DMS114 treated with DMSO at 0.1 percent for 48 hours (cell line): ENCODE data around the gene ATP2C2.
"Not testable (repeated sequence)": the region's sequence is repeated elsewhere in the genome, so short reads cannot be mapped to it uniquely, and the experiment has no call there.

Experiments used
- DNase-seq: peaks from one replicate; lab custom pipeline; 2025; ENCODE audit not compliant: unreplicated experiment; lab: John Stamatoyannopoulos, UW

Gene ATP2C2

DNA sequence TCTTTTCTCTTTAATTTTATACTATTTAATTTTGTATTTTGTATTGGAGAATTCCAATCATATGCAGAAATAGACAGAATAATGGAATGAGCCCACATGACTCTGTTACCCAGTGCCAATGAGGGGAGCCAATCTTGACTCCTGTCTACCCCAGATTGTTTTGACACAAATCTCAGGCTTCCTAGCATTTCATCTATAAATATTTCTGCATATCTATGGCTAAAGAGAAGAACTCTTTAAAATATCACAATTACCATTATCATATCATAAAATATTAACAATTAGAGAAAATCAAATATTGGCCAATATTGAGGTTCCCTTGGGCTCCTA lies 23.7 kb downstream of the ATP2C2 start:
- no peak for DNase-seq

DNA sequence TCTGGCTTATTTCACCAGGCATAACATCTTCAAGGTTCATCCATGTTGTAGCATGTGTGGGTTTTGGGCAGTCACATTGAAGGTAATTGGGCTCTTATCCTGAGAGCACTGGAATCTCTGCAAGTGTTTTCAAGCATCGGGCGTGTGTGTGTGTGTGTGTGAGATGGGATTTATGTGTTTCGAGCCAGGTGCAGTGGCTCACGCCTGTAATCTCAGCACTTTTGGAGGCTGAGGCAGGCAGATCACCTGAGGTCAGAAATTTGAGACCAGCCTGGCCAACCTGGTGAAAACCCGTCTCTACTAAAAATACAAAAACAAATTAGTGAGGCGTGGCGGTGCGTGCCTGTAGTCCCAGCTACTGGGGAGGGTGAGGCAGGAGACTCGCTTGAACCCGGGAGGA lies 27.7 kb downstream of the ATP2C2 start:
- not testable (repeated sequence) for DNase-seq

DNA sequence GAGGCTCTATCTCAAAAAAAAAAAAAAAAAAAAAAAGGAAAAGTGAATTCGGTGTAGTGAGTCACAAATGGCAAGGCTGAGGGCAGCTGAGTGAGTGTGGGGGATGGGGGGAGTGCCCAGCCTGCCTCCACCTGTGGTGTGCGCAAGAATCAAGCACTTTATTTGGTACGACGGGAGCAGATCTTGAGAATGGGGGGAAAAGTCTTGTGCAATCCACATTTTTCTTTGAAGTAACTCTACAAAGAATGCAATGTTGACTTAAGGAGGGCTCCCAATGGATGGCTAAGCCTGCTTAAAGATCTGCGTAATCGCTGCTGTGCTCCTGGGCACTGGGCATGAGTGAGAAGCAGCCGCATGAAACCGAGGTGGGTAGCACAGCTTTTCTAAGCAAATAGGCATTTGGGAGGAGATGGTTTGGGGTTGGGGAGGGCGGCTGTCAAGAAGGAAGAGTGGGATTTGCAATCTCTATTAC lies 28.2 kb downstream of the ATP2C2 start:
- no peak for DNase-seq

DNA sequence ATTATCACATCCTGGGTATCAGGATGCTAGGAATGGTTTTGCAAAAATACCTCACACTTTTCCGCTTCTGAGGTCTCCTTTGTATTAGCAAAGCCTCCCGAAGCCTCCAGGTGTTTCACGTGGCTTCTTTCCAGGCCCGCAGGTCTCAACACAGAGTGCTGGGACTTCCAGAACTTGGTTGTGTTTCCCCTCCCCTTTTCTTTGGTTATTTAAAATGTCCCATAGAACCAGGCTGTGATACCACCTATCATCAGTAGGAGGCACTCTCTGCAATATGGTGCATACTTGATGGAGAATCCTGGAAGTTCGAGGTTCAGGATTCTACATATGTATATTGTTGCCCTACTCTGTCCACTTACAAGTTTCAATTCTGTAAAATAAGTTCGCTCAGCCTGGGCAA lies 28.8 kb downstream of the ATP2C2 start:
- no peak for DNase-seq

DNA sequence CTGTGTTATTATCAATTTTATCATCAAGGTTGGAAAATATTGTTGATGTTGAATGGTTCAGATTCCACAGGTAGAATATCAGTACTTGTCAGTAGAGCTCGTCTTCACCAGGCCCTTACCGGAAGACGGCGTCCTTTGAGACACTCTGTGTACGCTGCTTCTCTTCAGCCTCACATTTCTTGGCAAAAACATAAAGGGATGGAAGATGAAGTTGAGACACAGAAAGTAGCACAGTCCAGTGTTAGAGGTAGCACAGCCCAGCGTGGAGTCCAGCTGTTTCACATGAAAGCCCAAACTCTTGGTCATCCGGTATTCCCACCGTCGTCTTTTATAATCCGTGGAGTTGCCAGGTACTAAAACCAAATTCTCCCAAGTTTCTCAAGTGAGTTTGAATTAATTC lies 30.4 kb downstream of the ATP2C2 start:
- no peak for DNase-seq

DNA sequence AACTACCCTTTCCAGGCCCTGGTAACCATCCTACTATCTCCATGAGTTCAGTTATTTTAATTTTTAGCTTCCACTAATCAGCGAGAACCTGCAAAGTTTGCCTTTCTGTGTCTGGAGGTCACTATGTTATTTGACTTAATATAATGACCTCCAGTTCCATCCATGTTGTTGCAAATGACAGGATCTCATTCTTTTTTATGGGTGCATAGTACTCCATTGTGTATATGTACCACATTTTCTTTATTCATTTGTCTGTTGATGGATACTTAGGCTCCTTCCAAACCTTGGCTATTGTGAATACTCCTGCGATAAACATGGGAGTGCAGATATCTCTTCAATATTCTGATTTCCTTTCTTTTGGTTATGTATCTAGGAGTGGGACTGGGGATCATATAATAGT lies 31.6 kb downstream of the ATP2C2 start:
- DNase-seq = not testable (repeated sequence)

DNA sequence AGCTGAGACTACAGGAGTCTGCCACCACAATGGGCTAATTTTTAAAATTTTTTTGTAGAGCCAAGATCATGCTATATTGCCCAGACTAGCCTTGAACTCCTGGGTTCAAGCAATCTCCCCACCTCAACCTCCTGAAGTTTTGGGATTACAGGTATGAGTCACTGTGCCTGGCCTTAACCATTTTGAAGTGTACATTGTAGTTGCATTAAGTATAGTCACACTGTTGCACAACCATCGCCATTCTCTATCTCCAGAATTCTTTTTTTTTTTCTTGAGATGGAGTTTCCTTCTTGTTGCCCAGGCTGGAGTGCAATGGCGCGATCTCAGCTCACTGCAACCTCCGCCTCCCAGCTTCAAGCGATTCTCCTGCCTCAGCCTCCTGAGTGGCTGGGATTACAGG lies 35.1 kb downstream of the ATP2C2 start:
- DNase-seq = not testable (repeated sequence)

DNA sequence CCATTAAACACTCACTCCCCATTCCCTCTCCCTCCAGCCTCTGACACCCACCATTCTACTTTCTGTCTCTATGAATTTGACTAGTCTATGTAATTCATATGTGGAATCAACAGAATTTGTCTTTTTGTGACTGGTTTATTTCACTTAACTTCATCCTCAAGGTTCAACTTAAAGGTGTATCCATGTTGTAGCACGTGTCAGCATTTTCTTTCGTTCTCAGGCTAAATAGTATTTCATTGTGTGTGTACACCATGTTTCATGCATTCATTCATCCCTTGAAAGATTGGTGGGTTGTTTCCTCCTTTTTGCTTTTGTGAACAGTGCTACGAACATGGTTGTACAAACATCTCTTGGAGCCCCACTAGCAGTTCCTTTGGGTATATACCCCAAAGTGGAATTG lies 36.0 kb downstream of the ATP2C2 start:
- DNase-seq = no peak

DNA sequence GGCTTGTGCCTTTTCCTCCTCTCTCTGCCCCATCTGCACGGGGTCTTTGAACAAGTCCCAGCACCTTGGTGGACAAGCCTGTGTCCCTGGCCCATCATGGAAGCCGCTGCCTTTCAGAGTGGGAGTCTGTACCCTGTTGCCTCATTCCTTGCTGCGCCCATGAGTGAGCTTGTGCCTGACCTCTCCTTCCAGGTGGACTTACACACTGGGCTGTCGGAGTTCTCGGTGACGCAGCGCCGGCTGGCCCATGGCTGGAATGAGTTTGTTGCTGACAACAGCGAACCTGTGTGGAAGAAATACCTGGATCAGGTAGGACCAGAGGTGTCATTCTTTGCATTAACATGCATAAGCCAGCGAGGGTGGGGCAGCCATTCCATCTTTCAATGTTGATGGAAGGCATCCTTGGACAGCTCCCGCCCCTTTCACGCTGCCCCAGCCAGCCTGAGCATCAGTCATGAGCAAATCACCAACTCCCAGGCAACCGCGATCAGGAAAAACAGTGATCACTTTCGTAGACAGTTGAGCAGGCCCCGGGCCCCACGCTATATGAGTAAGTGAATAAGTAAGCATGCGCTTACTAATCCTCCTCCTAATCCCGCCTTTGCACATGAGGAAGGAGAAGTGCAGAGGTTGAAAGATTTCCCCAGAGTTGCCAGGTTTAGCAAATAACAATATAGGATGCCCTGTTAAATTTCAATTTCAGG lies 36.8 kb downstream of the ATP2C2 start:
- DNase-seq = no peak

DNA sequence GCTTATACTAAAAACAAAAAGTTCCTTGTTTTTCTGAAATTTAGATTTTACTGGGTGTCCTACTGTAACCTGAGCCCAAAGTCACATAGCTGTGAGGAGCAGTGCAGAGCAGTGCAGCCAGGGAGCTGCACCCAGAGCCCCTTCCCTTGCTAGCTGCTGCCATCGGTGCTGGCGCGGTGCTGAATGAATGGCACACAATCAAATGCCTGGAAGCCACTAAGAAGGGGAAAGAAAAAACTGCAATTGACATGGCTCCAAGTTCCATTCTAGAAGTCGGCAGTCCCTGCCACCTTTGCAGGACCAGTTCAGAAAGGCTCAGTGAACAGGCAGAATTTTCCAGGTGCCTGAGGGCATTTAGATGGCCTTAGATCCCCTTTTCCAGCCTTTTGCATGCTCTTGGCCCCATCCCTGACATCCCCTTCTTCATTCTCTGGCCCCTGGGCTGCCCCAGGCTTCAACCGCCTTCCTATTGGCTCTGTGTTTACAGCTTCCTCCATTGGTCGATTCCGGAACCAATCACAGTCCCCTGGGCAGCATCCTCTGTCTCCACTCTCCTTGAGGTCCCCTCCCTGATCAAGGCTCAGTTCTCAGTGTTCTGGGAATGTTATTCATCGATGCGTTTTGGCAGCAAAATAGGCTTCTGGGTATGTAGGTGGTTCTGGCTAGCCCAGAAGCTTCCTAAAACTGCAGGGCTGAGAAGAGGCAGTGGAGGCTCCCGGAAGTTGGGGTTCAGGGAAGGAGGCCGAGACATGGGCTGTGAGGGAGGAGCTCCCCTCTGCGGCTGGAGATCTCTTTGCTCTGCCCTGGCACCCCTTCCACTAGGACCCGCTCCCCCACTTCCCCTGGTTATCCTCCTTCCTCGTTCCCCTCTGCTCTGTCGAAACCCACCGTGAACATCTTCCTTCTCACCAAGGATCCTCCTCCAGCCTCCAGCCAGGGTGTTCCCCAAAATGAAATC lies 37.9 kb downstream of the ATP2C2 start:
- no peak for DNase-seq

DNA sequence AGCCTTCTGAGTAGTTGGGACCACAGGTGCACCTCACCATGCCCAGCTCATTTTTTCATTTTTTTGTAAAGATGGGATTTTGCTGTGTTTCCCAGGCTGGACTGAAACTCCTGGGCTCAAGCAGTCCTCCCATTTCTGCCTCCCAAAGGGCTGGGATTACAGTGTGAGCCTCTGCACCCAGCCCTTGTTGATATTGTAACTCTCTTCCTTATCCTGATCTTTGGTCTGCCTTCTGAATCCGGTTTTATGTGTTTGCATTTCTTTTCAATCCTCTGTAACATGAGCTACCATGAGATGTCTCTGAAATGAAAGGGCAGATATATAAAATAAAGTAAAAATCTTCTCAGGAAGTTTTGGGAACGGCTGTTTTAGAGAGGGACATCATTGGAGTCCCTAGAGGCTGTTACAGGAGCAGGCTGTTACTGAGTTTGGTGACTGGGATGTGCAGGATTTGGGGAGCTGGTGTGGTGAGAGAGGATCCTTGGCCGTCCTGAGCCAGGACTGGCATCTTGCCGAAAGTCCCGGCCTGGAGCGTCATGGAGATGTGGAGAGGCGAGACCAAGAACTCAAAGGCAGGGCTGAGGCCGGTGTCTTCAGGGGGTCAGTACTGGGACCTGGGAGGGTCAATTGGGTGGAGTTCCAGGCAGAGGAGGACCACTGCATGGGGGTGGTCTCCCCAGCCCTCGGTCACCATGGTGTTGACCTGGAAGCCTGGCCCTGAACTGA lies 39.4 kb downstream of the ATP2C2 start:
- no peak for DNase-seq

DNA sequence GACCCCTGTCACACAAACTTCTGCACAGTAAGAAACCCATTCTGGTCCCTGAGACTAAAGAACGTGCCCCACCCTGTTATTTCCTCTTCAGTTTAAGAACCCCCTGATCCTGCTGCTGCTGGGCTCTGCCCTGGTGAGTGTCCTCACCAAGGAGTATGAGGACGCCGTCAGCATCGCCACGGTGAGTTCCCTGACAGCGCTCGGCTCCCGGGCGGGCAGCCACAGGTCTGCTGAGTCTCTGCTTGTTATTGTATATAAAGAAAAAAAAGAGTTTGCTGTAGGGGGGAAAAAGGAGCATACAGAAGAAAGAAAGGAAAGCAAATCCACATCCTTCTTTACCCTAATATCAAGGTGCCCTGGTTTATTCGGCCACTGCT lies 40.0 kb downstream of the ATP2C2 start:
- DNase-seq = no peak

DNA sequence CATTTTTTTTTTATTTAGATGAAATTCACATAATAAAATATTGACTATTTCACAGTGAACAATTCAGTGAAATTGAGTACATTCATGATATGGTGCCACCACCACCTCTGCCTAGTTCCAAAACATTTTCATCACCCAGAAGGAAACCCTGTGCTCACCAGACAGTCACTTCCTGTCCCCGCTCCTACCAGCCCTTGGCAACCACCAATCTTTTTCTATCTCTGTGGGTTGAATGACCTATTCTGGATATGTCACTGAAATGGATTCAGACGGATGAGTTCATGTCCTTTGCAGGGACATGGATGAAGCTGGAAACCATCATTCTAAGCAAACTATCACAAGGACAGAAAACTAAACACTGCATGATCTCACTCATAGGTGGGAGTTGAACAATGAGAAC lies 40.5 kb downstream of the ATP2C2 start:
- no peak for DNase-seq

DNA sequence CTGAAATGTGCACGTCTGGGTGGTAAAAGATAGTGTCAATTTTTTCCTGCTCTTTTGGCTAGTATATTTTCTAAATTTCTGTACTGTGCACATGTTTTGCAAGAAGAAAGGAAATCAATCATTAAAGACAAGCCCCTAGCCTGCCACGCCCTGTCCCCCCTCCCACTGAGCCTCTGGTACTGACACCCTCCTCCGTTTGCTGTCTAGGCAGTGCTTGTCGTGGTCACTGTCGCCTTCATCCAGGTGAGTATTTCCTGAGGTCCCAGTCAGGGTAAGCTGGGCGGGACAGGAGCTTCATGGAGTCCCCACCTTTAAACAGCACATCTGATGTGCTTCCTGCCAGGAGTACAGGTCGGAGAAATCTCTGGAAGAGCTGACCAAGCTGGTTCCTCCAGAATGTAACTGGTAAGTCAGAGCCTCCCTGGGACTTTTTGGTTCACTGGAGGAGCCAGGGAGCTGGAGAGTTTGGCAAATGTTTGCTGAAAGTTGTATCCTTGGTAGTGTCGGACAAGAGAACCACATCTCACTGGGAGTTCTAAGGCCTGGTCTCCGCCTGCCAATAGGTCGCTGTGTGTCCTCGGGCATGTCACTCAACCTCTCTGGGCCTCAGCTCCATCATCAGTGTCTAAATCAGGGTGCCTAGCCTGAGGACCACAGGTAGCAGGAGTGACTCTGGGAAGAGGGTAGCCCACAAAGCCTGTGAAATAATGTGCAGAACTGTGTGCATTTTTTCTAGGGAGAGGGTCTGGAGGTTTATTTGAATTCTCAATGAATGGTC lies 42.2 kb downstream of the ATP2C2 start:
- no peak for DNase-seq

DNA sequence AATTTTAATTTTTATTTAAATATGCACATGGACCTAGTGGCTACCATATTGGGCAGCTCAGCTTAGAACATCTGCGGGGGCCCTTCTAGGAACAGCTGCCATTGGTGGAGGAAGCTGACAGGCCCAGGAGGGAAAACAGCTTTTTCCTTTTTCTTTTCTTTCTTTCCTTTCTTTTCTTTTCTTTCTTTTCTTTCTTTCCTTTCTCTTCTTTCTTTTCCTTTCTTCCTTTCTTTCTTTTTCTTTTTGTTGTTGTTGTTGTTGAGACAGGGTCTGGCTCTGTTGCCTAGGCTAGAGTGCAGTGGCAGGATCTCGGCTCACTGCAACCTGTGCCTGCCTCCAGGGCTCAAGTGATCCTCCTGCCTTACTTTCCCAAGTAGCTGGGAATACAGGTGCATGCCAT lies 43.4 kb downstream of the ATP2C2 start:
- no peak for DNase-seq

DNA sequence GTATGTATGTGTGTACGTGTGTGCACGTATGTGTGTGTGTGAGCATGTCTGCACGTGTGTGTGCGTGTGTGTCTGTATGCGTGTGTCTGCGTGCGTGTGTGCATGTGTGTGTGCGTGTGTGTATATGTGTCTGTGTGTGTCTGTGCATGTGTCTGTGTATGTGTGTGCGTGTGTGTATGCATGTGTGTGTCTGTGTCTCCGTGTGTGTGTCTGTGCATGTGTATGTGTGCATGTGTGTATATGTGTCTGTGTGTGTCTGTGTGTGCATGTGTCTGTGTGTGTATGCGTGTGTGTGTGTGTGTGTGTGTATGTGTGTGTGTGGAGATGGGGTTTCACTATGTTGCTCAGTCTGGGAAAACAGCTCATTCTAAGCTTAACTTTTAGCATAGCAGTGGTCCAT lies 43.9 kb downstream of the ATP2C2 start:
- DNase-seq = no peak

DNA sequence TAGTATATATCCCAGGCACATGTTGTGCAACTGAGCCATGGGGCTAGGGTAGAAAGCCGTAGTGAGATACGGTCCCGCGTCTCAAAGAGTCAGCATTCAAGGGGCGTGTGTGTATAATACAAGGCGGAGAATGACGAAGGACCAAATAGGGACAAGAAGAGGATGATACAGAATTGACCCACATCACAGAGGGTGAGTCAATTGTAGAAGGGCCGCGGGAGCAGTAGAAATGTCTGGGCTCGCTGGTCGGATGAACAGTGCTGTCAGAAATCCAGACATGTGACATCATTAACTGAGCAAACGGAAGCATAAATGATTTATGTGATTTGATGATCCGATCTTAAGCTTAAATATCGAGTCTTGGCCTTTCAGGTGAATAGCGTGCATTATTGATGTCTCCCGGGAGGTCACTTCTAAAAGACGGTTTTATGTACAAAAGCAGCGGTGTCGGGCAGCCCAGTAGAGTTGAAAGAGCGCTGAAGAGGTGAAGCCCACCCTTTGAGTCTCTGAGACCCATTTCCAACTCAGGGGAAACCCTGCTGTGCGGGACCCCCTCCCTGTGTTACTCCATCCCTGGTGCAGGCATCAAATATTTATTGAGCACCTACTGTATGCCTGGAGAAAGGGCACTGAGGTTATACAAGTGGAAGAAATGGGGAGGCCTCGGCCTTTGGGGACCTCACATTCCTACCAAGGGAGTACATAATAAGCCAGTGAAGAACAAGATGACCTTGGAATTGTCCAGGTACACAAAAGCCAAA lies 45.1 kb downstream of the ATP2C2 start:
- no peak for DNase-seq

DNA sequence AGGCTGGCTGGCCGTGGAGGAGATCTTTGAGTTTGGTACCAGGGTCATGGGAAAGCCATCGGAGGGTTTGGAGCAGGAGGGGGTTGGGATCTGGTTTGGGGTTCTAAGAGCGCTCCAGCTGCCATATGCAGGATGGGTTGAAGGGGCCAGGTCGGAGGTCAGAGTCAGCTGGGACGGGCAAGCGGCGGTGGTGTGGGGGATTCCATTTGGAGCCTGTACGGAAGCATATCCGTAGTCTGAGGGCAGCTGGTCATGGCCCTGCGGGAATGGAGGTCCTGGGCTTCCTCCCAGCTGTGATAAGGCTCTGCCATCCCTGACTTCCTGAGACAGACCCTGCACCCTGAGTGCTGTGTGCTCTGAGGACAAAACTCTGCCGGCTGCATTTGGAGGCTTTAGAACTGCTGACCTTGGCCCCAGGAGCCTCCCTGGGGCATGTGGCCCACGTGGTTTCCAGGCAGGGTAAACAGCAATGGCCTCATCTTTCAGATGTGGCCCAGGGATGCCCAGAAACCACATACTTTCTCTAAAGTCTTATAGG lies 46.5 kb downstream of the ATP2C2 start:
- DNase-seq = no peak

DNA sequence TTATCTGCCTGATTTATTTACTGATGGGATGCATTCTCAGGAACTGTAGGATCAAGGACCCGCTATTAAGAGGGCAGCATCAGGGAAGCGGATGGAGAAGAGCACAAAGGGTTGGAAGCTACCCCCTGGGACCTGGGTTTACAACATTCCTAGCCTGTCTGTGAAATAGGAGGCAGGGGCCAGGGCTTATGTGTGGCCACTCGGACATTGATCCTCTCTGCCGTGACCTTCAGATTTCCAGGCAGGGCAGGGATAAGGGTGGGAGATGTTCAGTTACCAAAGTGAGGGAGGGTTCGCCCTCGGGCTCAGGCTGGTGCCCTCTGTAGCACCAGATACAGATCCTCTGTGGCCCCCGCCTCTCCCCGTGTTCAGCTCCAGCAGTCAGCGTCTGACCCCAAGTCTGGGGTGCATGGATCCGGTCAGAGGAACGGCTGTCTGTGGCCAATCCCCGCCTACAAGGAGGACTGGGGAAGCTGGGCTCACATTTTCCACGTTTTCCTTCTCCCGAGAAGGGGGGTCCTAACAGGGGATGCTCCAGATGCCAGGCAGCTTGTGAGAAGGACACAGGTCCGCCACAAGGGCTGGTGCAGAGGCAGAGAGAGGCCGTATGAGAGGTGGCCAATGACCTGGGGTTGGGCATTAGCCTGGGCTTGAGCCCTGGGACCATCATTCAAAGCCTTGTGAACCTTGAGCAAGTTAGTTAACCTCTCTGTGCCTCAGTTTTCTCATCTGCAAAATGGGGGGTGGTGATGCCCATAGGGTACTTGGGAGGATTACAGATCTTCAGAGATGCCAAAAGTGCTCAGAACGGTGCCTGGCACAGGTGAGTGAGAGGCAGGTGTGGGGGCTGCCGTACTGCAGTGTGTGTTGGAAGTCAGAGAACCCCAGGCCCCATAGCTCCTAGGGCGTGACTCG lies 48.3 kb downstream of the ATP2C2 start:
- no peak for DNase-seq
